ENCODE measurements around the gene COL11A2.

COL11A2 gene

GRCh38 chr6:33199687-33200218 lies 7.5 kb upstream of the COL11A2 start:
- H3K4me1 ChIP-seq (ENCODE audit: control insufficient read depth, insufficient read depth, low read length): peaks cover 28% of the 10 kb centered on the region; the same call in 1 of the 2 replicates
- peaks cover 43% of the 10 kb centered on the region for H3K36me3 ChIP-seq (ENCODE audit: control insufficient read depth, insufficient read depth, low read length)
- H3K27ac ChIP-seq (ENCODE audit: low read depth, low read length): peak overlapping the region; percentile 93; the same call in 1 of the 2 replicates
- H3K27me3 ChIP-seq (ENCODE audit: control insufficient read depth, insufficient read depth, low read length): no peaks in the 10 kb centered on the region
- peak overlapping the region; percentile 73 for H3K9ac ChIP-seq (ENCODE audit: low read length)
- no peaks in the 10 kb centered on the region for H3K9me3 ChIP-seq (ENCODE audit: control insufficient read depth, insufficient read depth, low read depth, low read length)
- H3K4me3 ChIP-seq (ENCODE audit: low read depth, low read length): peak overlapping the region; percentile 91

GRCh38 chr6:33198853-33199436 lies 6.7 kb upstream of the COL11A2 start:
- no peak overlapping the region for H3K27ac ChIP-seq (ENCODE audit: low read depth, low read length)
- no peak overlapping the region for H3K9ac ChIP-seq (ENCODE audit: low read length)
- H3K9me3 ChIP-seq (ENCODE audit: control insufficient read depth, insufficient read depth, low read depth, low read length): no peaks in the 10 kb centered on the region

GRCh38 chr6:33198159-33198852 lies 6.0 kb upstream of the COL11A2 start:
- Histone ChIP-seq H3K27me3 (ENCODE audit: control insufficient read depth, insufficient read depth, low read length) (peaks cover 6% of the 10 kb centered on the region; the same call in 1 of the 2 replicates), H3K9me3 (ENCODE audit: control insufficient read depth, insufficient read depth, low read depth, low read length) (no peaks in the 10 kb centered on the region), H3K36me3 (ENCODE audit: control insufficient read depth, insufficient read depth, low read length) (peaks cover 44% of the 10 kb centered on the region), H3K27ac (ENCODE audit: low read depth, low read length) (no peak overlapping the region), H3K4me1 (ENCODE audit: control insufficient read depth, insufficient read depth, low read length) (peaks cover 22% of the 10 kb centered on the region; the same call in 1 of the 2 replicates), H3K9ac (ENCODE audit: low read length) (no peak overlapping the region), H3K4me3 (ENCODE audit: low read depth, low read length) (no peak overlapping the region)

More at GRCh38 chr6:33198853-33199436, 6.7 kb upstream of the COL11A2 start:
- Histone ChIP-seq H3K4me1 (ENCODE audit: control insufficient read depth, insufficient read depth, low read length) (peaks cover 25% of the 10 kb centered on the region; the same call in 1 of the 2 replicates), H3K4me3 (ENCODE audit: low read depth, low read length) (peak overlapping the region; percentile 91), H3K36me3 (ENCODE audit: control insufficient read depth, insufficient read depth, low read length) (peaks cover 50% of the 10 kb centered on the region), H3K27me3 (ENCODE audit: control insufficient read depth, insufficient read depth, low read length) (no peaks in the 10 kb centered on the region)

GRCh38 chr6:33197431-33198048 lies 5.3 kb upstream of the COL11A2 start:
- peak overlapping the region; percentile 7; the same call in 1 of the 2 replicates for H3K4me3 ChIP-seq (ENCODE audit: low read depth, low read length)
- H3K9me3 ChIP-seq (ENCODE audit: control insufficient read depth, insufficient read depth, low read depth, low read length): no peaks in the 10 kb centered on the region
- H3K9ac ChIP-seq (ENCODE audit: low read length): no peak overlapping the region
- H3K27me3 ChIP-seq (ENCODE audit: control insufficient read depth, insufficient read depth, low read length): peaks cover 11% of the 10 kb centered on the region
- H3K4me1 ChIP-seq (ENCODE audit: control insufficient read depth, insufficient read depth, low read length): peaks cover 22% of the 10 kb centered on the region; the same call in 1 of the 2 replicates
- H3K27ac ChIP-seq (ENCODE audit: low read depth, low read length): no peak overlapping the region
- H3K36me3 ChIP-seq (ENCODE audit: control insufficient read depth, insufficient read depth, low read length): peaks cover 36% of the 10 kb centered on the region

GRCh38 chr6:33195304-33196165 lies 3.3 kb upstream of the COL11A2 start:
- no peak overlapping the region for H3K27ac ChIP-seq (ENCODE audit: low read depth, low read length)
- peaks cover 31% of the 10 kb centered on the region for H3K27me3 ChIP-seq (ENCODE audit: control insufficient read depth, insufficient read depth, low read length)
- no peak overlapping the region for H3K9ac ChIP-seq (ENCODE audit: low read length)
- no peak overlapping the region for H3K4me3 ChIP-seq (ENCODE audit: low read depth, low read length)
- H3K4me1 ChIP-seq (ENCODE audit: control insufficient read depth, insufficient read depth, low read length): peaks cover 21% of the 10 kb centered on the region; the same call in 1 of the 2 replicates
- no peaks in the 10 kb centered on the region for H3K9me3 ChIP-seq (ENCODE audit: control insufficient read depth, insufficient read depth, low read depth, low read length)
- H3K36me3 ChIP-seq (ENCODE audit: control insufficient read depth, insufficient read depth, low read length): peaks cover 26% of the 10 kb centered on the region

- no peak overlapping the region for H3K4me3 ChIP-seq (ENCODE audit: low read depth, low read length)
- peaks cover 41% of the 10 kb centered on the region for H3K27me3 ChIP-seq (ENCODE audit: control insufficient read depth, insufficient read depth, low read length)
- H3K9ac ChIP-seq (ENCODE audit: low read length): no peak overlapping the region
- no peak overlapping the region for H3K27ac ChIP-seq (ENCODE audit: low read depth, low read length)
- H3K36me3 ChIP-seq (ENCODE audit: control insufficient read depth, insufficient read depth, low read length): peaks cover 26% of the 10 kb centered on the region
- H3K9me3 ChIP-seq (ENCODE audit: control insufficient read depth, insufficient read depth, low read depth, low read length): no peaks in the 10 kb centered on the region
- peaks cover 18% of the 10 kb centered on the region; the same call in 1 of the 2 replicates for H3K4me1 ChIP-seq (ENCODE audit: control insufficient read depth, insufficient read depth, low read length)
Observed at GRCh38 chr6:33194431-33194979, 2.2 kb upstream of the COL11A2 start.

GRCh38 chr6:33193619-33194018 lies 1.4 kb upstream of the COL11A2 start:
- H3K27me3 ChIP-seq (ENCODE audit: control insufficient read depth, insufficient read depth, low read length): peaks cover 50% of the 10 kb centered on the region
- no peak overlapping the region for H3K9ac ChIP-seq (ENCODE audit: low read length)
- no peaks in the 10 kb centered on the region for H3K9me3 ChIP-seq (ENCODE audit: control insufficient read depth, insufficient read depth, low read depth, low read length)
- H3K36me3 ChIP-seq (ENCODE audit: control insufficient read depth, insufficient read depth, low read length): peaks cover 26% of the 10 kb centered on the region
- H3K4me1 ChIP-seq (ENCODE audit: control insufficient read depth, insufficient read depth, low read length): peaks cover 15% of the 10 kb centered on the region; the same call in 1 of the 2 replicates
- H3K4me3 ChIP-seq (ENCODE audit: low read depth, low read length): peak overlapping the region; percentile 70
- H3K27ac ChIP-seq (ENCODE audit: low read depth, low read length): no peak overlapping the region

- H3K4me3 ChIP-seq (ENCODE audit: low read depth, low read length): peak overlapping the region; percentile 70
- H3K27me3 ChIP-seq (ENCODE audit: control insufficient read depth, insufficient read depth, low read length): peaks cover 56% of the 10 kb centered on the region
- H3K4me1 ChIP-seq (ENCODE audit: control insufficient read depth, insufficient read depth, low read length): peaks cover 12% of the 10 kb centered on the region; the same call in 1 of the 2 replicates
- H3K27ac ChIP-seq (ENCODE audit: low read depth, low read length): no peak overlapping the region
- peaks cover 26% of the 10 kb centered on the region for H3K36me3 ChIP-seq (ENCODE audit: control insufficient read depth, insufficient read depth, low read length)
- no peaks in the 10 kb centered on the region for H3K9me3 ChIP-seq (ENCODE audit: control insufficient read depth, insufficient read depth, low read depth, low read length)
- peak overlapping the region; percentile 35 for H3K9ac ChIP-seq (ENCODE audit: low read length)
Observed at GRCh38 chr6:33192671-33193602, 670 bp upstream of the COL11A2 start.

- Histone ChIP-seq H3K9ac (ENCODE audit: low read length) (no peak overlapping the region), H3K4me1 (ENCODE audit: control insufficient read depth, insufficient read depth, low read length) (peaks cover 8% of the 10 kb centered on the region; the same call in 1 of the 2 replicates), H3K4me3 (ENCODE audit: low read depth, low read length) (peak overlapping the region; percentile 61), H3K27me3 (ENCODE audit: control insufficient read depth, insufficient read depth, low read length) (peaks cover 68% of the 10 kb centered on the region), H3K9me3 (ENCODE audit: control insufficient read depth, insufficient read depth, low read depth, low read length) (no peaks in the 10 kb centered on the region), H3K36me3 (ENCODE audit: control insufficient read depth, insufficient read depth, low read length) (peaks cover 22% of the 10 kb centered on the region), H3K27ac (ENCODE audit: low read depth, low read length) (no peak overlapping the region)
Observed at GRCh38 chr6:33191383-33192104, 723 bp downstream of the COL11A2 start.
